Measurements from ENCODE around the gene SPP1. TPM values are rescaled to one million over a fixed set of nuclear protein-coding genes. Genes with fewer than 3 reads are reported as not detected.

The SPP1 gene
- total RNA-seq: 1,000 to 10,000 TPM in 1 of 4 donors, 100 to 1,000 TPM in 2, 10 to 100 TPM in 1; 43.3 to 2,902 (median 151) TPM

DNA sequence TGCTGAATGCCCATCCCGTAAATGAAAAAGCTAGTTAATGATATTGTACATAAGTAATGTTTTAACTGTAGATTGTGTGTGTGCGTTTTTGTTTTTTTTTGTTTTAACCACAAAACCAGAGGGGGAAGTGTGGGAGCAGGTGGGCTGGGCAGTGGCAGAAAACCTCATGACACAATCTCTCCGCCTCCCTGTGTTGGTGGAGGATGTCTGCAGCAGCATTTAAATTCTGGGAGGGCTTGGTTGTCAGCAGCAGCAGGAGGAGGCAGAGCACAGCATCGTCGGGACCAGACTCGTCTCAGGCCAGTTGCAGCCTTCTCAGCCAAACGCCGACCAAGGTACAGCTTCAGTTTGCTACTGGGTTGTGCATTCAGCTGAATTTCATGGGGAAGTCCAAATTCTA is at the start of gene SPP1:
Gene SPP1 (plus strand): TSS at position 249 of the 400 bp plus-strand sequence. CDS start 1,182 bp downstream, outside the sequence.
- TF ChIP-seq, protein P1, sequence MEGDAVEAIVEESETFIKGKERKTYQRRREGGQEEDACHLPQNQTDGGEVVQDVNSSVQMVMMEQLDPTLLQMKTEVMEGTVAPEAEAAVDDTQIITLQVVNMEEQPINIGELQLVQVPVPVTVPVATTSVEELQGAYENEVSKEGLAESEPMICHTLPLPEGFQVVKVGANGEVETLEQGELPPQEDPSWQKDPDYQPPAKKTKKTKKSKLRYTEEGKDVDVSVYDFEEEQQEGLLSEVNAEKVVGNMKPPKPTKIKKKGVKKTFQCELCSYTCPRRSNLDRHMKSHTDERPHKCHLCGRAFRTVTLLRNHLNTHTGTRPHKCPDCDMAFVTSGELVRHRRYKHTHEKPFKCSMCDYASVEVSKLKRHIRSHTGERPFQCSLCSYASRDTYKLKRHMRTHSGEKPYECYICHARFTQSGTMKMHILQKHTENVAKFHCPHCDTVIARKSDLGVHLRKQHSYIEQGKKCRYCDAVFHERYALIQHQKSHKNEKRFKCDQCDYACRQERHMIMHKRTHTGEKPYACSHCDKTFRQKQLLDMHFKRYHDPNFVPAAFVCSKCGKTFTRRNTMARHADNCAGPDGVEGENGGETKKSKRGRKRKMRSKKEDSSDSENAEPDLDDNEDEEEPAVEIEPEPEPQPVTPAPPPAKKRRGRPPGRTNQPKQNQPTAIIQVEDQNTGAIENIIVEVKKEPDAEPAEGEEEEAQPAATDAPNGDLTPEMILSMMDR (IDR thresholded peaks at IDR 0.05; ENCODE audit: low read depth): no peak

DNA sequence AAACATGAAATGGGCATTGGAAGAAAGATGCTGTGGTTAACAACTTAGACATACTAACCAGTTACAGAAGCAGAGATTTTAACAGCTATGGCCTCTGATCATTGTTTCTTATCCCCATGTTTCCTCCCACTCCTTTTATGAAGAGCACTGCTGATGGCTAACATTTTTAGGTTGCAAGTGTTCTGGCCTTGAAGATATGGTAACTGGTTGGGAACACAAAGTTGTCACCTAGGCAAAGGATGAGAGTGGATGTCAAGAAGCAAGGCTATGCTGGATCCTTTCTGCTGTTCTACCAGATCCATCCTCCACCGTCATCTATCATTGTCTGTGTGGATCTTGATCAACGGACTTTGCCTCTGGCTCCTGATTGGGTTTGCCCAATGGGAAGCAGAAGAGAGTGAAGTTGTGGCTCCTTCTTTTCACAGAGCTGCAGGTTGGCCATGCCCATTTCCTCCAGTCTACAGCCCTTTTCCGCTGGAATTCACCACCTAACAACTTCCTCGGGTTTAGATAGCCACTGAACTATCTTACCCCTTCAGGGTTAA is 48.9 kb upstream of the SPP1 start:
- TF ChIP-seq, protein P1 (IDR thresholded peaks at IDR 0.05; ENCODE audit: low read depth): no peak

DNA sequence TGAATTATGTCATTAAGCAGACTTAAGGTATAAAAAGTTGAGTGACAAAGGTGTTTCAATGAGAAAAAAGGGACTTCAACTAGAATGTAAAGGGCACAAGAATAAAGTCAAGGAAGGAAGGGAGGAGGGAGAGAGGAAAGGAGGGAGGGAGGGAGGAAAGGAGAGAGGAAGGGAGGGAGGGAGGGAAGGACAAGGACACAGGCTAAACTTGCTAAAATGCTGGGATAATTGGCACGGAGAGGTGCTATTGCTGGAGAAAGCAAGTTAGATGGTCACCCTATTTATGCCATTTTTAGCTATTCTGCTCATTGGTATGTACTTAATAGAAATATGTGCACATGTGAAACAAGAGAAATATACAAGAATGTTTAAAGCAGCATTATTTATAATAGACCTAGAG is 44.9 kb upstream of the SPP1 start:
- TF ChIP-seq, protein P1 (IDR thresholded peaks at IDR 0.05; ENCODE audit: low read depth): no peak

DNA sequence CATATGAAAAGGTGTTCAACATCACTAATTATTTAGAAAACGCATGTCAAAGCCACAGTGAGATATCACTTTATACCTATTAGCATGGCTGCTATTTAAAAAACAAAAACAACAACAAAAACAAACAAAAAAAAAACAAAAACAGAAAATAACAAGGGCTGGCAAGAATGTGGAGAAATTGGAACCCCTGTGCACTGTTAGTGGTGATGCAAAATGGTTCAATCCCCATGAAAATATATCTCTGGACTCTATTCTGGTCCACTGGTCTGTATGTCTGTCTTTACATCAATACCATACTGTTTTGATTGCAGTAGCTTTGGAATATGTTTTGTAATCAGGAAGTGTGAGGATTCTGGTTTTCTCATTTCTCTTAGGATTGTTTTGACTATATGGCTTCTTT is 43.6 kb upstream of the SPP1 start:
- TF ChIP-seq, protein P1 (IDR thresholded peaks at IDR 0.05; ENCODE audit: low read depth): no peak

DNA sequence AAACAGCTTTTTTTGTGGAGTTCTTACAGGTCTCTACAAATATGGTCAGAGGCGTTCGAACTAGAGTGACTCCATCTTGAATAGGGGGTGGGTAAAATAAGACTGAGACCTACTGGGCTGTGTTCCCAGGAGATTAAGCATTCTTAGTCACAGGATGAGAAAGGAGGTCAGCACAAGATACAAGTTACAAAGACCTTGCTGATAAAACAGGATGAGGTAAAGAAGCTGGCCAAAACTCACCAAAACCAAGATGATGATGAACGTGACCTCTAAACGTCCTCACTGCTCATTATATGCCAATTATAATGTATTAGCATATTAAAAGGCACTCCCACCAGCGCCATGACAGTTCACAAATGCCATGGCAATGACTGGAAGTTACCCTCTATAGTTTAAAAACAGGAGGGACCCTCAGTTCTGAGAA is 42.8 kb upstream of the SPP1 start:
- TF ChIP-seq, protein P1 (IDR thresholded peaks at IDR 0.05; ENCODE audit: low read depth): no peak

DNA sequence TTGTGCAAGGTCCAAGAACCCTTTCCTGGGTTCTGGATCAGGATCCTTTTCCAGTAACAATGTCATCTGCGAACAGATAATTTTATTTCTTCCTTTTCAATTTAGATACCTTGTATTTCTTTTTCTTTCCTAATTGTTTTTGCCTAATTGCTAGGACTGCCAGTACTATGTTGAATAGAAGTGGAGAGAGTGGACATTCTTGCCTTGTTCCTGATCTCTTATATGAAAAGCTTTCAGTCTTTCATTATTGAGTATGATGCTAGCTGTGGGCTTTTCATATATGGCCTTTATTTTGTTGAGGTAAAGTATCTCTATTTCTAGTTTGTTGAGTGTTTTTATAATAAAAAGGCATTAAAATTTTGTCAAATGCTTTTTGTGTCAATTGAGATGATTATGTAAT is 42.2 kb upstream of the SPP1 start:
- TF ChIP-seq, protein P1 (IDR thresholded peaks at IDR 0.05; ENCODE audit: low read depth): no peak

DNA sequence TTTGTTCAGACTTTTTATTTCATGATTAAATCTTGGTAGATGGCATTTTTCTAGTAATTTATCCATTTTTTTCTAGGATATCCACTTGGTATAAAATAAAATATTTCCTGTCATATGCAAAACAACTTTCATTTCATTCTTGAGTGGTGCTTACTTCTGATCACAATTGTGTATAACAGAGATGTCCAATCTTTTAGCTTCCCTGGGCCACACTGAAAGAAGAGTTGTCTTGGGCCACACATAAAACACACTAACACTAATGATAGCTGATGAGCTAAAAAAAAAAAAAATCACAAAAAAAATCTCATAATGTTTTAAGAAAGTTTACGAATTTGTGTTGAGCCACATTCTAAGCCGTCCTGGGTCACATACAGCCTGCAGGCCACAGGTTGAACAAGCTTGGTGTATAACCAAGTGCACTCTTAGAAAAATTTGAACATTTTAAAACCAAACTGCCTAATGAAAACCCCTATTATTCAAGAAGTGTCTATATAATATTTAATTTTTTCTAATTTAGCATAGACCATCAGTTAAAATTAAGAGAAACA is 41.3 kb upstream of the SPP1 start:
- TF ChIP-seq, protein P1 (IDR thresholded peaks at IDR 0.05; ENCODE audit: low read depth): no peak

Measured in subcutaneous adipose tissue (tissue), 4 donors.